Activated B cell treated with CpG ODN at 0.5 μM for 24 hours (primary cell): ENCODE results near the gene ALDH7A1. TPM values are rescaled to one million over a fixed set of nuclear protein-coding genes. Genes with fewer than 3 reads are reported as not detected.

Source experiments
- ATAC-seq: fragments of 200-7000 bp; cut with Tn5 transposase; one replicate; pipeline ENCODE4 v1.10.0; 2021; ENCODE audit warnings: low read depth, mild to moderate bottlenecking, moderate library complexity
- CTCF ChIA-PET: fragments of 350-600 bp; sonication (Branson Sonifier 250); formaldehyde crosslinking; loops from one replicate; lab custom pipeline; 2021; ENCODE audit warnings: antibody characterized with exemption; lab: Charles Lee
- POLR2A ChIA-PET: fragments of 350-600 bp; sonication (Branson Sonifier 250); formaldehyde crosslinking; loops from one replicate; lab custom pipeline; 2021; ENCODE audit warnings: antibody characterized with exemption; lab: Charles Lee
- DNase-seq: peaks from one replicate; pipeline ENCODE4 v3.0.0; 2022
- H3K27ac Mint-ChIP-seq: one replicate; pipeline ENCODE4 v1.8.0; 2020; ENCODE audit warnings: mixed read lengths
- H3K27me3 Mint-ChIP-seq: one replicate; pipeline ENCODE4 v1.8.0; 2021; ENCODE audit warnings: mixed read lengths
- H3K36me3 Mint-ChIP-seq: one replicate; pipeline ENCODE4 v1.8.0; 2021; ENCODE audit warnings: low read depth, mixed read lengths
- H3K4me1 Mint-ChIP-seq: one replicate; pipeline ENCODE4 v1.8.0; 2021; ENCODE audit warnings: mixed read lengths
- H3K4me3 Mint-ChIP-seq: one replicate; pipeline ENCODE4 v1.8.0; 2020; ENCODE audit warnings: mild to moderate bottlenecking, mixed read lengths
- H3K9me3 Mint-ChIP-seq: one replicate; pipeline ENCODE4 v1.8.0; 2020; ENCODE audit warnings: mixed read lengths
- intact Hi-C: fragments of 100-400 bp; cut with micrococcal nuclease; formaldehyde crosslinking; loops from one replicate; pipeline ENCODE4 v1.15.1; 2024
- total RNA-seq: library from RNA; stranded (reverse); gene quantifications from 2 replicates; pipeline ENCODE4 v1.2.3, GENCODE V29; 2022
- TF ChIP-seq, protein P1 (sequence below): fragments of 200-600 bp; IDR thresholded peaks from one replicate; pipeline ENCODE4 v1.8.0; 2022; ENCODE audit warnings: antibody characterized with exemption, mild to moderate bottlenecking

ALDH7A1 gene
- total RNA-seq, 1 donor from 2014 or later, result 0.95 TPM

DNA sequence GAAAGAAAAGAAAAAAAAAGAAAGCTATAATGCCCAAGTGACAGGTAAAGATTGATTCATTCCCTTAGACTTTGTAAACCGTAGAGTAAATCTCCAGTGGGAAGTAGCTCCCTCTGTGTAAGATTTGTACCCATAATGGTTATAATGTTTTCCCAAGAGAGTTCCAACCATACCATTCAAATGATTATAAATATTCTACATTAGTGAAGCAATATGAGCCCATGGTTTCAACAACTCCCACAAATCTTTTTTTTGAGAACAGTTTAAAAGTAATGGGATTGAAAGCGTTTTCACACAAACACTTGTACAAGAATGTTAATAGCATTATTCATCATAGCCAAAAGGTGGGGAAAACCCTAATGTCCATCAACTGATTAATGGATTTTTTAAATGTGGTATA, 113.8 kb downstream of the ALDH7A1 start:
- POLR2A ChIA-PET, result no interaction called here
- ATAC-seq, result no peak
- H3K36me3 Mint-ChIP-seq, result peaks cover 30% of the 10 kb centered on the region

More for the DNA sequence above, 113.8 kb downstream of the ALDH7A1 start:
- Mint-ChIP-seq H3K4me3 (no peak overlapping the region), H3K4me1 (no peaks in the 10 kb centered on the region), H3K27me3 (no peaks in the 10 kb centered on the region), H3K9me3 (no peaks in the 10 kb centered on the region), H3K27ac (no peak overlapping the region)
- DNase-seq, result no peak
- TF ChIP-seq, protein P1, sequence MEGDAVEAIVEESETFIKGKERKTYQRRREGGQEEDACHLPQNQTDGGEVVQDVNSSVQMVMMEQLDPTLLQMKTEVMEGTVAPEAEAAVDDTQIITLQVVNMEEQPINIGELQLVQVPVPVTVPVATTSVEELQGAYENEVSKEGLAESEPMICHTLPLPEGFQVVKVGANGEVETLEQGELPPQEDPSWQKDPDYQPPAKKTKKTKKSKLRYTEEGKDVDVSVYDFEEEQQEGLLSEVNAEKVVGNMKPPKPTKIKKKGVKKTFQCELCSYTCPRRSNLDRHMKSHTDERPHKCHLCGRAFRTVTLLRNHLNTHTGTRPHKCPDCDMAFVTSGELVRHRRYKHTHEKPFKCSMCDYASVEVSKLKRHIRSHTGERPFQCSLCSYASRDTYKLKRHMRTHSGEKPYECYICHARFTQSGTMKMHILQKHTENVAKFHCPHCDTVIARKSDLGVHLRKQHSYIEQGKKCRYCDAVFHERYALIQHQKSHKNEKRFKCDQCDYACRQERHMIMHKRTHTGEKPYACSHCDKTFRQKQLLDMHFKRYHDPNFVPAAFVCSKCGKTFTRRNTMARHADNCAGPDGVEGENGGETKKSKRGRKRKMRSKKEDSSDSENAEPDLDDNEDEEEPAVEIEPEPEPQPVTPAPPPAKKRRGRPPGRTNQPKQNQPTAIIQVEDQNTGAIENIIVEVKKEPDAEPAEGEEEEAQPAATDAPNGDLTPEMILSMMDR, result no peak
- CTCF ChIA-PET, result no interaction called here
- intact Hi-C loops, result no loop called here

Other genes starting within 250 kb of the ALDH7A1 start
- gene GRAMD2B, start 171.8 kb downstream of the ALDH7A1 start, total RNA-seq, result 4.9 and 5.9 TPM in 2 replicates
- 31.0 and 33.3 TPM in 2 replicates for gene PHAX, start 5.7 kb upstream of the ALDH7A1 start, total RNA-seq
- gene LMNB1, start 181.9 kb upstream of the ALDH7A1 start, total RNA-seq, result 34.7 and 35.7 TPM in 2 replicates